ENCODE results near the gene PKHD1.

- TF ChIP-seq TAF1 (IDR thresholded peaks at IDR 0.05; ENCODE audit: borderline replicate concordance, insufficient read depth, low read length) (no peak), POLR2AphosphoS5 (IDR thresholded peaks at IDR 0.05; ENCODE audit: low read depth, low read length) (no peak)
Measured at GRCh38 chr6:52010145-52010544, 77.3 kb downstream of the PKHD1 start.
